HL-60 (cell line): ENCODE results near the gene HACD1.

Source experiments
- POLR2AphosphoS5 ChIP-seq: IDR thresholded peaks from 2 replicates; pipeline ENCODE4 v1.6.1; 2012; ENCODE audit warnings: low read depth
- TF ChIP-seq, protein P1 (sequence below): IDR thresholded peaks from one replicate; pipeline ENCODE4 v1.5.1; 2011; ENCODE audit warnings: low read length, control low read depth, inconsistent platforms; ENCODE audit not compliant: insufficient read depth
- TF ChIP-seq, protein P2 (sequence below): IDR thresholded peaks from 2 replicates; pipeline ENCODE4 v1.6.1; 2012; ENCODE audit warnings: low read depth; ENCODE audit not compliant: insufficient replicate concordance

- TF ChIP-seq, protein P1, sequence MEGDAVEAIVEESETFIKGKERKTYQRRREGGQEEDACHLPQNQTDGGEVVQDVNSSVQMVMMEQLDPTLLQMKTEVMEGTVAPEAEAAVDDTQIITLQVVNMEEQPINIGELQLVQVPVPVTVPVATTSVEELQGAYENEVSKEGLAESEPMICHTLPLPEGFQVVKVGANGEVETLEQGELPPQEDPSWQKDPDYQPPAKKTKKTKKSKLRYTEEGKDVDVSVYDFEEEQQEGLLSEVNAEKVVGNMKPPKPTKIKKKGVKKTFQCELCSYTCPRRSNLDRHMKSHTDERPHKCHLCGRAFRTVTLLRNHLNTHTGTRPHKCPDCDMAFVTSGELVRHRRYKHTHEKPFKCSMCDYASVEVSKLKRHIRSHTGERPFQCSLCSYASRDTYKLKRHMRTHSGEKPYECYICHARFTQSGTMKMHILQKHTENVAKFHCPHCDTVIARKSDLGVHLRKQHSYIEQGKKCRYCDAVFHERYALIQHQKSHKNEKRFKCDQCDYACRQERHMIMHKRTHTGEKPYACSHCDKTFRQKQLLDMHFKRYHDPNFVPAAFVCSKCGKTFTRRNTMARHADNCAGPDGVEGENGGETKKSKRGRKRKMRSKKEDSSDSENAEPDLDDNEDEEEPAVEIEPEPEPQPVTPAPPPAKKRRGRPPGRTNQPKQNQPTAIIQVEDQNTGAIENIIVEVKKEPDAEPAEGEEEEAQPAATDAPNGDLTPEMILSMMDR = no peak
- TF ChIP-seq POLR2AphosphoS5 = no peak
- TF ChIP-seq, protein P2, sequence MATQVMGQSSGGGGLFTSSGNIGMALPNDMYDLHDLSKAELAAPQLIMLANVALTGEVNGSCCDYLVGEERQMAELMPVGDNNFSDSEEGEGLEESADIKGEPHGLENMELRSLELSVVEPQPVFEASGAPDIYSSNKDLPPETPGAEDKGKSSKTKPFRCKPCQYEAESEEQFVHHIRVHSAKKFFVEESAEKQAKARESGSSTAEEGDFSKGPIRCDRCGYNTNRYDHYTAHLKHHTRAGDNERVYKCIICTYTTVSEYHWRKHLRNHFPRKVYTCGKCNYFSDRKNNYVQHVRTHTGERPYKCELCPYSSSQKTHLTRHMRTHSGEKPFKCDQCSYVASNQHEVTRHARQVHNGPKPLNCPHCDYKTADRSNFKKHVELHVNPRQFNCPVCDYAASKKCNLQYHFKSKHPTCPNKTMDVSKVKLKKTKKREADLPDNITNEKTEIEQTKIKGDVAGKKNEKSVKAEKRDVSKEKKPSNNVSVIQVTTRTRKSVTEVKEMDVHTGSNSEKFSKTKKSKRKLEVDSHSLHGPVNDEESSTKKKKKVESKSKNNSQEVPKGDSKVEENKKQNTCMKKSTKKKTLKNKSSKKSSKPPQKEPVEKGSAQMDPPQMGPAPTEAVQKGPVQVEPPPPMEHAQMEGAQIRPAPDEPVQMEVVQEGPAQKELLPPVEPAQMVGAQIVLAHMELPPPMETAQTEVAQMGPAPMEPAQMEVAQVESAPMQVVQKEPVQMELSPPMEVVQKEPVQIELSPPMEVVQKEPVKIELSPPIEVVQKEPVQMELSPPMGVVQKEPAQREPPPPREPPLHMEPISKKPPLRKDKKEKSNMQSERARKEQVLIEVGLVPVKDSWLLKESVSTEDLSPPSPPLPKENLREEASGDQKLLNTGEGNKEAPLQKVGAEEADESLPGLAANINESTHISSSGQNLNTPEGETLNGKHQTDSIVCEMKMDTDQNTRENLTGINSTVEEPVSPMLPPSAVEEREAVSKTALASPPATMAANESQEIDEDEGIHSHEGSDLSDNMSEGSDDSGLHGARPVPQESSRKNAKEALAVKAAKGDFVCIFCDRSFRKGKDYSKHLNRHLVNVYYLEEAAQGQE = no peak
Observed at GRCh38 chr10:17605936-17606335, 11.2 kb downstream of the HACD1 start.
